Measurements from ENCODE around the gene MSI2.

The MSI2 gene

DNA sequence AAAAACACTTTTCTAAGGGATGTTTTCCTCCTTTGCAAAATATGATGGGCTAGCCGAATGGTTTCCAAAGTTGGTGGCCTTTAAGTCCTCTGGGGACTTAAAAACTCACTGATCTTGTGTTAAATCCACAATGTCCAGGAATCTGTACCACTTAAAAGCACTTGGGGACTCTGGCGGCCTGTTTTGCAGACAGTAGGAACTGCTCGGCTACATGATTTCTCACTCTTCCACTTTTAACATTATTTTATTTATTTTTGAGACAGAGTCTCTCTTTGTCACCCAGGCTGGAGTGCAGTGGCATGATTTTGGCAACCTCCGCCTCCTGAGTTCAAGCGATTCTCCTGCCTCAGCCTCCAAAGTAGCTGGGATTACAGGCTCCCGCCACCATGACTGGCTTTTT is 9.1 kb upstream of the MSI2 start:
- no peak for DNase-seq

DNA sequence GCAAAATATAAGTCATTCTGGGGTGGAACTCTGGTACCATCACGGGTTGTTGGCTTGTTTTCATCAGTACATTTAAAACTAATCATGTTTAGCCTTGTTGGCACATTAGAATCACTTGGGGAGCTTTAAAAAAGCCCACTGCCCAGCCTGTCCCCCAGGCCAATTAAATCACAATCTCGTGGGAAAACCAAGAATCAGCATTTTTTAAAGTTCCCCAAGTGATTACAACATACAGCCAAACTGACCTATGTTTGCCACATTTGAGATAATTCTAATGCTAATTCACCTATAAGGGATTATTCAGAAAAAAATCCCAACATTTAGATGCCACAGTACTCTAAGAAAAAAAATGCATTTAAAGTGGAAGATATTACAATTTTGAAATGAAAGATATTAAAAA is 8.4 kb upstream of the MSI2 start:
- DNase-seq = no peak

DNA sequence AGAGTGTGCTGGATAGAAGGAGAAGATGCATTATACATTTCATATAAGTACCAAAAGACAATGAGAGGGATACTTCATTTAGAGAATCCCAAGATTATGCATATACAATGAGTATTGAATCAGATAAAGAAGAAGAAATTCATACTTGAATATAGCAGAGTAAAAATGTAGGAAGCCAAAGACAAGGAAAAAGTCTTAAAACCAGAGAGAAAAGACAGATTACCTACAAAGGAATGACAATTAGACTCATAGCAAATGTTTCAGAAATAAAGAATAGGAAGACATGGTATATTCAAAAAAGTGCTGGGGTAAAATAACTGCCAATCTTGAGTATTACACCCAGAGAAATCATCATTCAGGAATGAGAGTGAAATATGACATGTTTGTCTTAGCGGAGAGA is 6.8 kb upstream of the MSI2 start:
- DNase-seq = no peak

DNA sequence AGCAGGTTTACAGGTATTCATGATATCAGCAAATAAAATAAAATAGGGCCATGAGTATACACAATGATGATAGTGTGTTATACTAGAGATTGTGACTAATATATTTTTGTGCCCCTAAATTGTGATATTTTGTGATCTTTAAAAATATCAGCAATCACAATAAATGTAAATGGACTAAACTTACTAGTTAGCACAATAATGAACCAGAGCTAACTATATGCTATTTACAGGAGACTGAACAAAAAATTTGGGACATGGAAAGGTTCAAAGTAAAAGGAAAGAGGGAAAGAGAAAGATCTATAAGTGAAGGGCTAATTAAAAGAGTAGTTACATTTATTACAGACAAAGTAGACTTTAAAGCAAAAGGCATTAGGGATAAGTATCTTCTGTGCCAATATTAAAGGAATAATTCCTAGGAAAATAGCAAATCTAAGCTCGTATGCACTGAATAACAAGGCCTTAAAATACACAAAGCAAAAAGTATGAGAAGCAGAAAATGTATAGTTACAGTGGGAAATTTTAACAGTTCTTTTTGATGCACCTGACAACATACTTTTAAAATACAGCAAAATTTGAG is 5.0 kb upstream of the MSI2 start:
- DNase-seq = no peak

DNA sequence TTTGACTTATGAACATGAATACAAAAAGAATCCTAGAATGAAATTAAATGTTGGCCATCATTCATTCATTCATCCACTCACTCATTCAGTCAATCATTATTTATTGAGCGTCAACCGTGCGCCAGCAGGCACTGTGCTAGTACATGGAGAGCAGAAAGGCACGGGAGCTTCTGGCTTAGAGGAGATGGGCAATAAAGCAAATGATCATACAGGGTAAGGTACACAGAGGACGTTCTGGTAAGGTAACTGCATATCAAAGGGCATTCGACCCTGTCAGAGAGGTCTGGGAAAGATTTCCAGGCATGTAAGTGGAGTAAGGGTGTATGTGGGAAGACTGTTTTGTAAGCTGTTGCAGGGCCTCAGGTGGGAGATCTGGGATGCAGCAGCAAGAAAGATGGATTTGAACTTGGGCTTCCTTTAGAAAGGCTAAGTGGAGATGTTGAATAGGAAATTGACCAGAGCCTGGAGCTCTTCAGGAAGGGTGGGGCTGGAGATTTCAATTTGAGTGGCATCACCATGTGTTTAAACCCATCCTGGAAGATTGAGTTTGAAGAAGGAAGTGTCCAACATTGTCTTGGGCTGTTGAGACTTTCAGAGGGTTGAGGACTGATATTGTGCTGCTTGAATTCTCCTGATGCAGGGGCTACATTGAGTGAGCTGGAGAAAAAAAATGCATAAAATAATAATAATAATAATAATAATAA is 2.8 kb upstream of the MSI2 start:
- DNase-seq = no peak

DNA sequence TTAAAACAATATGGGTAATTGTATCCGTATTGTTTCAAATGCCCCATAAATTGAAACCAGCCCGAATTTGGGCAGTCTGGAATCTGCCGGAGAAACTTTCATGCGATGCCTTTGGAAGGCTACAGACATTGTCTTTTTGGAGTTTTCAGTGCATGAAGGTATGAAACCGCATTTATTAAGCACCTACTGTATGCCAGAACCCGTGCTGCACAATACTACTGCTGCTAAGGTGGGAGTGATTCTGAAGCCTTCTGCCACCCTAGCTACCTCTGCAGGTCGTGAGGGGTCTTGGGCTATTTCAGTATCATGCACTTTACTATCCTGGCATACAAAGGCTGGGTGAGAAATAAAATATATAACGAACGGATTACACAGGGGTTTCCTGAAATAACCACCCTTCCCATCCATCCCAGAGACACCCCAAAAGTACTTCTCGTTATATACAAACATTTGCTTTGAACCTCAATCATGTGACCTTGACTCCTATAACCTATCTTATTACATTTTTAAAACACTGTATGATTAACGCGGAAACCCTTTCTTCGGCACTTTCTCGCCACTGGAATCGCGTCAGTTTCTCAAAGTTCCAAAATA is 1.0 kb upstream of the MSI2 start:
- DNase-seq = no peak

DNA sequence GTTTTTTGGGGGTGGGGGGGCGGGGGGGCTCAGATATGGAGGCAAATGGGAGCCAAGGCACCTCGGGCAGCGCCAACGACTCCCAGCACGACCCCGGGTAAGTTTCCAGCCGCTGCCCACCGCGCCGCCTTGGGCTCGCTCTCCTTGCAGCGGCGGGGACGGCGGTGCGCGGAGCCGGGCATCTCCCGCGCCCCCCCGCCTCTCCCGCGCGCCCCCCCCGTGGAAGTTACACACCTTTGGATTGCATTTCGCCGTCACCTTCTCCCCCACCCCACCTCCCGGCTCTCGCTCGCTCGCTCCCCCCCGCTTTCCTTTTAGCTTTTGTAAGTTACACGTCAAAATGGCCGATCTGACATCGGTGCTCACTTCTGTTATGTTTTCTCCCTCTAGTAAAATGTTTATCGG is 387 bp downstream of the MSI2 start:
- DNase-seq = no peak

DNA sequence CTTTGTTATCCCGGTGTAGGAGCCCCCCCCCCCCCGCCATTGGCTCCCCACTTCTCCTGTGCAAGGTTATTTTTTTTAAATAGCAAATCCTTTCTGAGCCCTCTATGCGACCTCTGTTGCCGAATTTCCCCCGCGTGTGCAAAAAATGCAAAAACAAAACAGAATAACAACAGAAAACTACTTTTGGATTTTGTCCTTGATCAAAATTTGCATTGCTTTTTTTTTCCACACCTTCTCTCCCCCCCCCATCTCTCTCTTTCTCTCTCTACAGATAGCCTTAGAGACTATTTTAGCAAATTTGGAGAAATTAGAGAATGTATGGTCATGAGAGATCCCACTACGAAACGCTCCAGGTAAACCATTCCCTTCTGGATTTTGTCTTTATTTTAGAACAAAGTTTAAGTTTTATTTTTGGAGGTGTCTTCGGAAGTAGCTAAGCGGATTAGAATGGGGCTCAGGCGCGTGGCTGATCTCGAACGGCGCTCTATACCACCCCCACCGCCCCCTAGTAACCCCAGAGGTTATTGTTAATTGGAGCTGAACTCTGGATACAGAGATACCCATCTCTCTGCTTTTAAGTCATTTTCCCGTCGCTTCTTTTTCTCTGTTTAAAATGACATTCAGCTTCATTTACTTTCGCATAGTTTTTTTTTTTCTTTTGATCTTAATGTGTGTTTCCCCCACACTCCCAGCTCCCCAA is 1.0 kb downstream of the MSI2 start:
- DNase-seq = peak; percentile 37

DNA sequence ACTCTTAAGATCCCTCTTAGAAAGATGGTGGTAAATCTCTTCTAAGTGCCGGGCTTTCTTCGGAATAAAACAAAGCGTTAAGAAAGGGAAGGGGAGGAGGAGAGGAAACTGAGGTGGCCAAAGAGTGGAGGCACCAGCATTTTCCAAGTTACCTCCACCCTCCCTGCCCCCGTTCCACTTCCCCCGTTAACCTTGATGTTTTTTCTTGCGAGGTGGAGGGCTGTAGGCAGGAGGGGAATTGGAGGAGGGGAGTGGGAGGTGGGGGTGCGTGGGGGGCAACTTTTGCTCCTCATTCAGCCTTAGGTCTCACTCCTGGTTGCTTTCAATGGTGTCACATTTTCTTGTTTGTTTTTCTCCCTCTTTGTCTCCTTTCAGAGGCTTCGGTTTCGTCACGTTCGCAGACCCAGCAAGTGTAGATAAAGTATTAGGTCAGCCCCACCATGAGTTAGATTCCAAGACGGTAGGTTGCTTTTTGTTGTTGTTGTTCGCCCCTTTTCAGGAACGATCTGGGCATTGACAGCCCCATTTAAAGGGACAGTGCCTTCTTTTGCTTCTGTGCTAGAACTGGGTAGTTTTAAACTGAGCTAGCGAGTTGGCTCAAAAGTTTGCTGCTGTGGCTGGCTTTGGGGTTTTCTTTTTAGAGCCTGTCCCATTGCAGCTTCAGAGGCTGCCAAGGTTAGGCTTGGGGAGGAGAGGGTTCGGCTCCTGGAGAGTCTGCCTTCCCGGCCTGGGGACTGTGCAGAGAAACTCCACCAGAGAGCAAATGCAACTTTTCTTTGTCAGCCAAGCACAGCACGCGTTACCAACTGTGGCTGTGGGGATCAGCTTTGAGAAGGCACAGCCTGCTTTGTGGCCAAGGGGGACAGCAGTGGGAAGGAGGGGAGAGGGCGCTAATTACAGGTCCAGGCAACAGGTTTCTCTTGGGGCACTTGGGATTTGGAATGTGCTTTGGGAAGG is 1.9 kb downstream of the MSI2 start:
- peak; percentile 37 for DNase-seq

DNA sequence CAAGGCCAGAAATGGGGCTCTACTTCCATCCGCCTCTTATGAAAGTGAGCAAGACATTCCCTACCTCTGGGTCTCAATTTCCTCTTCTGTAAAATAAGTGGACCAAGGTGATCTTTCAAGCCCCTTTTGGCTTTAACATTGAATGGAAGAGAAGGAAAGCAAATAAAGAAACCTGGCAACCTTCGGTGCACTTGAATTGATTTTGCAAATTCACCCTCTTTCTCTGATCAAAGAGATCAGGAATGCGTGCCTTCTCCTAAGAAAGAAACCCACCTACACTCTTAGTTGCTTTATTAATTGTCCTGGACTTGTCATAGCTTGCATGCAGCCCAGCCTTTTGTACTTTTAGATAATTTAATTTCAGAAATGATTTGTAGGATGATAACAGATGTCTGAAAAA is 3.0 kb downstream of the MSI2 start:
- DNase-seq = no peak

DNA sequence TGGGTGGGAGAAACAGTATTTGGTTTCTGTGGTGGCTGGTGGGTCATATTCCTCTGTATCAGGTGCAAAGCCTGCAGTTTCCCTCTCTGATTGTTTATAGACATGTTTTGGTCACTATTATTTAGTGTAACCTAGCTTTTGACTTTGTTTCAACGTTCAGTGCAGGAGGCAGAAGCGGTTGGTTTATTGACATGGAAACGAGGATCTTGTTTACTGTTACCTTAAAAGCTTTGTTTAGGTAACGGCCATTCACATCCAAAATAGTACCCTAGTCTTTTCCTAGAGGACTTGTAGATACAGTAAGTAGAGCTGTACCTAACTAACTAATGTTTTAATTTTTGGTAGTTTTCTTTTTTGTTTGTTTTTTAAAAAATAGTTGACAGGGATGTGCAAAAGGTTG is 3.5 kb downstream of the MSI2 start:
- no peak for DNase-seq

DNA sequence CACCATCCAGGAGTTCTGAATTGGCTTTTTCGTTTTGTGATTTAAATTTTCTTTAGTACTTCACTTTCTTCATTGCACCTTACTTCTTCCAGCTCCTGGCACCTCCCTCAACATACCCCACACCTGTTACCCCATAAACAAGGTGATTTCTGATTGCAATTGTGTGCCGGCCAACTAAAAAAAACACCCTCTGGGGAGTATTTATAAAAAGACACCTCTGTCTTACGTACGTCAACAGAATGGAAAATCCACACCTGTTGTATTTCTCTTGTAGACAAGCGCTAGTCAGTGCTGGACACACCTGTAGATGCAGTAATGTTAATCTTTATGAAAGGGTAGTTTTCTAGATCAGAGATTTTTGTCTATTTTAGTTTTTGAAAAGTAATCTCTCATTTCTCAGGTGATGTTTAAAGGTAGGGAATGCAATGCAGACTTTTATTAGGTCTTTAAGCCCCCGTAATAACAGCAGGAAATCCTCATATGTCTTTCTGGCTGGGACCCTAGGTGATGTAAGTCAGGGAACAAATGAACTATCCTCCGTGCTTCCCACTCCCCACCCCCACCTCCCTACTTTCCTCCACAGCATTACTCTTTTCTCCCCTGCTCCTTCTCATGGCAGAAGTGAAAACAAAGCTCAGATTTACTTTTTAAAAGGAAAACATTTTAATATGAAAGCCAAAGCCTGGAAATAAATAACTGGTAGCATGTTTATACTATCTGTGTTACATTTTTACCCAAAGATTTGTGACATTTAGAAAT is 4.2 kb downstream of the MSI2 start:
- no peak for DNase-seq

DNA sequence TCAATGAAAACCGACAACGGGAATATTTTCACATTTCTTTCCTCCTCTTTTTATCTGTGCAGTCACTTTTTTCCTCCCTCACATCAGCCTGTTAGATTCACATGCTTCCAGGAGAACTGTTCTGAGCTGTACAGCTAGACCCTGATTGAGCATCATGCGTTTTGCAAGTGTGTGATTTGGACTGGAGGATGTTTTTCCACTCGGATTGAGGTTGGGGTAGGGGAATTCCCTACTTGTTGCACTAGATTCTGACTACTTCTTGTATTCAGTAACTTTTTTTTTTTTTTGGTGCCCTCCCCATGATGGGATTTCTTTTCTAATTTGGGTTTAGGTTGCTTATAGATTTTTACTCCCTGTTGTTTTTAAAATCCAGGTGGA is 4.8 kb downstream of the MSI2 start:
- no peak for DNase-seq

DNA sequence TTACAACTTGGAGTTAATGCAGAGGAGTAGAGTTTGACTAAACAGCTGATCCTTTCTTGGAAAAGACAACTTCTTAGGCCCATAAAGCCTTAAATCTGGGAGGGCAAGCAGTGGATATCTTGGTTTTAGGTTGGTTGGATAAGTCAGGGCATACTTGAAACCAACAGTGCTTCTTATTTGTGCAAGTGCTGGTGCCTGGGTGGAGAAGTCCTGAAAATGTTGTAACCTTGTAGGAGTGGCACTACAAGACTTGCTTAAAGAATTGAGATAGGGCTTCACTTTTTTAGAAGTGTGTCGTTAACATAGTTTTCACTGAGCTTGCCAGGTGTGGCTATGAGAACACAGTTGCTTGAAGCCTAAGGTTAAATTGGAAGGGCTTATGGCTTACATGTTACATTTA is 6.2 kb downstream of the MSI2 start:
- no peak for DNase-seq

DNA sequence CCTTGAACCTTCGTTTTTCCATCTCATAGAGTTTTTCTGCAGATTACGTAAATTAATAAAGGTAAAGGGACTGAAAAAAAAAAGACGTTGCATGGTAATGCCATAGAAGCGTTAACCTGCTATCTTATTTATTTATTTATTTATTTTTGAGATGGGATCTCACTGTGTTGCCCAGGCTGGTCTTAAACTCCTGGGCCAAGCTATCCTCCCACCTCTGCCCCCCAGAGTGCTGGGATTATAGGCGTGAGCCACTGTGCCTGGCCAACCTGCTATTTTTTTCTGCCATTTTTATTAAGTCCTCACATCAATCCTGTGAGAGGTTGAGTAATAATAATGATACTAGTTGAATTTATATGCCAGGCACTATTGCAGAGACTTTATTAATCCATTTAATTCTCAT is 7.9 kb downstream of the MSI2 start:
- no peak for DNase-seq

DNA sequence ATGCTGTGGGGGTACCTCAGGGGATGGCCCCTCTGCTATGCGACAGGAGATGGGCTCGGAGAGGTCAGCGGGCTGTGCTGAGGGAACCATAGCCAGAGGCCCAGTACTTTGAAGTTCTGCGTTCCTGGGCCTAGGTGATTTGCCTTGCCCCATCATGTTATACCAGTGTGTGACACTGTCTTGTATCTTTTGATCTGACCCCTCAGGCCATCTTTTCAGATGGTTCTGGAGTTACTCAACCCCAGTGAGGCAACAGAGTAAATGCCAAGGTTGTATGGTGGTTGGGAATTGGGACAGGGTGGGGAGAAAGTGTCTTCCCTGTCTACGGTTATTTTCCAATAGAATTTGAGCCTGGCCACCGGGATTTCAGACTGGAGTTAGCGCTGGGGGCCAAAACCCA is 8.5 kb downstream of the MSI2 start:
- no peak for DNase-seq

DNA sequence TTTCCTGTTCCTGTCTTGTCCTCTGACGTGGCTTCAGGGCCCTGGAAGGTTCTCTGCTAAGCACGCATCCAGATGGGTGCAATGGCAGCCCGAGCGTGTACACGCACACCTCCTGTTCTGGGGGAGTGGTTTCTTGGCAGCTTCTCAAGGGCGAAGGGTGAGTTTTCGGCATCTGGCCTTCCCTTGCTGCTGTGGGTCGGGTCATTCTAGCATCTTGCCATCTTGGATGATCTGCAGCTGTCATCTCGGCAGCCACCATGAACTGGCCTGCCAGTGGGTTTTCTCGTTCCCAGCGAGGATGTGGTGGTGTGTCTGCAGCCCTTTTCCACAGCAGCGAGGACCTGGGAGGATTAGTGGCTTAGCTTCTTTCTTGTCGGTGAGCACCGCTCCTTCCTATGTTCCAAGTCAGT is 10.6 kb downstream of the MSI2 start:
- DNase-seq = no peak

DNA sequence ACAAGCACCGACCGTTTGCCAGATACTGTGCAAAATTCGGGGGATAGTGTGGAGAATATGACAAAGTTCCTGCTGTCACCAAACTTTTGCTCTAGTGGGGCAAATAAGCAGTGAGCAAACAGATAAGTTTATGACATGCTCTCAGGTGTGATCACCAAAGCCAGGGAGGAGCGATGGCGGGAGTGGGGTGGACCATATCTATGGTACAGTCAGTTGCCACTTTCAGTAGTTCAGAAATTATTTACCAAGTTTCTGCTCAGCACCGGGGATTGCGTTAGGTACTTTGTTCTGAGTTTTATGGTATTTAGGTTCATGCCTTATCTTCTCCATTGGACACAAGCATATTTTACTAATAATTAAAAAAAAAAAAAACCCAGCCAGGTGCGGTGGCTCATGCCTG is 11.9 kb downstream of the MSI2 start:
- DNase-seq = no peak

DNA sequence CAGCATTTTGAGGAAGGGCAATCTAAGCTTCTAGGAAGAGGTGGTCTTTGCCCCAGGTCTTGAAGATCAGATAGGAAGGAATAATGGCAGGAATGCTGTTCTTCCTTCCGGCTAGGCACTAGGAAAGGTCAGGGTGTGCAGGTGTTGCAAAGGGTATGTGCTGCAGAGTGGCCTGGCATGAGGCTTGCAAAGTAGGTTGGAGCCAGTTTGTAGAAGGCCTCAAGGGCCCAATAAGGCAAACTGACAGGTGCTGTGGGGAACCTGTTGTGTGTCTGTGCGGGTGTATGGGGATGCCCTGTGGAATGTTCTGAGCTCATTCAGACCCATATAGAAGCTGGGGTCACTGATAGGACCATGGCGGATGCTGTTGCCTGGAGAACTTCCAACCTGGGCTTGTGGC is 12.7 kb downstream of the MSI2 start:
- DNase-seq = no peak

DNA sequence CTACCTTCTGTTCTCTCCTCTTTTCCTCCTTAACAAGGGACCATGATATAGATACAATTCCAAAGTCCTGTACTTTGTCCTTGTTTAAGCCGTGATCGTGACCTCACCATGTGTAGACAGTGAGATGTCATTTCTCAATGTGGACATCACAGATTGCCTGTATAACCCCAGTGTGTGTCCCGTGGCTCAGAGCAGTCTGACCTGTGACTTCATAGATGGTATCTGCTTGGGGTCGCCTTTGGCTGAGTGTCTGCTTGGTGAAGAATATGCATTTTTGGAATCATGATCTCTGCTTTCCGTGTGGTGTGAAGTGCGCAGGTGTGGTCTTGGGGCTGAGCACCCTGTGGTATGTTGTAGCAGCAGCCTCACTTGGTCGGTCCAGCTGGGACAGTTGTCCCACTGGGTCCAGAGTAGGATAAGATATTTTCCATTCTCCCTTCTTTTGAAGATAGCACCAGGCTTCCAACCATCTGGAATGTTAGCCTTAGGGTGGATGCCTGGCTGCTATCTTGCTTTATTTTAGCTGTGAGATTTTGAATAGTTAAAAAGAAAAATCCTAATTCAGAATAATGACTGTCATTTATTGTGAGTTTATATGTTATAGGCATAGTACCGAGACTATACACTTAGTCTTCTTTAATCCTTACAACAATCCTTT is 13.4 kb downstream of the MSI2 start:
- DNase-seq = no peak

DNA sequence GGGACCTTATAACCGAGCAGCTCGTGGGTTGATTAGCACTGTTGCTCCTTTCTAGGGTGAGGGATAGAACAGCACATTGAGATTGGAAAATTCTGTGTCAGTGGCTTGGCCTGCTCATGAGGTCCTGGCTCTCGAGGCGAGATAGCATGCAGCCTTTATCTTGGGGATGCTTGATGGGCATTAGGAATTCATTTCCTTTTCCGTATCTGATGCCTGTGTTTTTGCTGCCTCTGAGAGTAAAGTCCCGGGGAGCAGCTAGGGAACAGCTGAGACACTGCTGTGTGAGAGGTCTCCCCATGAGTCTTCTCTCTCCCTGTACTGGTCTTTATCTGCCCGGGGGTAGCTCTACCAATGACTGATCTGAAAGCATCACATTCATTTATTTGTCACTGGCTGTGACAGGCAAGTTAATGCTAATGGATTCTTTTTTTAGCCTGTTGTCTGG is 14.5 kb downstream of the MSI2 start:
- DNase-seq = no peak

DNA sequence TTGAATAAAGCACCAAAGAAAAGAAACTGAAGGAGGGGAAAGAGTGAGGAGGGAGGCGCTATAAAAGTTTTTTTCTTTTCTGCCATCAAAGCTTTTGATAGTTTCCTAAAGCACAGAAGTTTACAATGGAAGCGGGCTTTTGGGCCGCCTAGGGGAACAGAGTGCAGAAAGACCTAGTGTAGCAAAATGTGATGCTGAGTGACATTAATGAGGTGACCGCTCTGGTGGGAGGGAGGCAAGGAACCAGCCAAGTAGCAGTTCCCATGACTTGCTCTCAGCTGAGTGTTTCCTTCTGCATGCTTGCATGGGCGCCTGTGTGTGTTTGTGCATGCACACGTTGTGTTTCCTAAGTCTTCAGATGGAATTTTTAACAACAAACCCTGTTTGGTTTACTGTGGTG is 15.5 kb downstream of the MSI2 start:
- no peak for DNase-seq

All from DMS79 treated with DMSO at 0.1 percent for 48 hours (cell line).